Activated T-cell treated with anti-CD3 and anti-CD28 coated beads, Interleukin-2, amount 50 U/mL, for 4 hours (primary cell): ENCODE data around the gene MRTFA. TPM values are rescaled to one million over a fixed set of nuclear protein-coding genes. Genes with fewer than 3 reads are reported as not detected.

Experiments used
- ATAC-seq, 2 donors: fragments of 200-7000 bp; cut with Tn5 transposase; one replicate each; pipeline ENCODE4 v1.10.0; 2021
- DNase-seq: peaks from one replicate; pipeline ENCODE4 v3.0.0-alpha.2; 2020
- H3K27me3 Mint-ChIP-seq: one replicate; pipeline ENCODE4 v1.8.0; 2021; ENCODE audit warnings: low read depth, mixed read lengths
- H3K36me3 Mint-ChIP-seq: one replicate; pipeline ENCODE4 v1.8.0; 2022; ENCODE audit warnings: mixed read lengths; ENCODE audit not compliant: insufficient read depth
- H3K4me1 Mint-ChIP-seq: one replicate; pipeline ENCODE4 v1.8.0; 2021; ENCODE audit warnings: low read depth, mixed read lengths
- H3K4me3 Mint-ChIP-seq: one replicate; pipeline ENCODE4 v1.8.0; 2021; ENCODE audit warnings: mild to moderate bottlenecking, moderate library complexity, mixed read lengths
- H3K9me3 Mint-ChIP-seq: one replicate; pipeline ENCODE4 v1.8.0; 2021; ENCODE audit warnings: mixed read lengths
- total RNA-seq, 3 donors: library from RNA; stranded (reverse); gene quantifications; one replicate each; pipeline ENCODE4 v1.2.1, GENCODE V29; 2021

The MRTFA gene
- total RNA-seq, 3 donors from 2014 or later = 35.3 to 42.2 (median 38.2) TPM

DNA sequence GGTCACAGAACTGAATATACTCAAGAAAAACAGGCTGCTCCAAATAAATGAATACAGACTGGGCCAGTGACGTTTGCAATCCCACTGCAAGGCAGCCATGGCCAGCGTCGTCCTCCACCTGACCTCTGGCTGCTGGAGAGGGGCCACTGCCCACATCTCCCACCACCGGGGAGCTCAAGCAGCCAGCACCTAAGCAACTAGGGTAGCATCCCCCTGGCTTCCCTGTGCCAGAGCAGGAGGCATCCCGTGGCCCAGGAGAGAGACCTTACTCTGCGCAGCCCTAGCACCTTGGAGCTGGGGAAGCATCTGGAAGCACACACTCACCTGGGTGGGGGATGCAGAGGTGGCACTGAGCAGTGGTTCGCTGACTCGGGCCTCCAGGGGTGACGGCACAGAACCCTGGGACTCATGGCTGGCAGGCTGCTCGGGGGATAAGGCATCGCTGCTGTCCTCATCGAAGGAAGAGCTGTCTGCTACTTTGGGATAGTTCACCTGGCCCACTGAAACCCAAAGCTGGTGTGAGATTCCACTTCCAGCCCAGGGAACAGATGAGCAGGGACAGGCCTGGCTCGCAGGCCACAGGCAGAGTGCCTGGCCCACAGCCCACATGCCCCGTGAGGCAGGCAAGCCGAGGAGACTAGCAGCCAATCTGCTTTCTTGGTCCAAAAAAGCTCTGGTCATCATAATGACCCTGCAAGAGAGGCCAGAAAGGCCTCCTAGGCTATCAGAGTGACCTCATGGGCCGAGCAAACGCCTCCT, 212.5 kb downstream of the MRTFA start:
- H3K27me3 Mint-ChIP-seq = no peaks in the 10 kb centered on the region
- no peaks in the 10 kb centered on the region for H3K9me3 Mint-ChIP-seq
- H3K36me3 Mint-ChIP-seq = peaks cover 47% of the 10 kb centered on the region
- no peak for DNase-seq
- H3K4me1 Mint-ChIP-seq = peaks cover 6% of the 10 kb centered on the region
- no peak for ATAC-seq
- no peak overlapping the region for H3K4me3 Mint-ChIP-seq

DNA sequence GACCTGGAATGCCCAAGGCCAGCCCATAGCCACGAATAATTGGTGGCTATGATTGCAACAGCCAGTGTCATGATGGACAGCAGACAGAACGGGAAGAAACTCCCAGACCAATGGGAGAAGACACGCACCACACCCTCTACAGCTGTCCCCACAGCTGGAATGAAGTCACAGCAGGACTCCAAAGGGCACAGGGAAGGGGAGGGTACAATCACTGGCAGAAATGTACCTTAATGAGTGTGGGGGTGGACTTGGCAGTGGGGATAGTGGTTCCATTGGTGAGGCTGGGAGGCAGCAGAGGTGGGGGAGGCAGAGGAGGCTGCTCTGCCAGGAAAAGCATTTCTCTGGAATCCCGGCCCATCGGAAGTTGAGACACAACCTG, 213.2 kb downstream of the MRTFA start:
- DNase-seq (no peak), ATAC-seq (no peak)
- peaks cover 45% of the 10 kb centered on the region for H3K36me3 Mint-ChIP-seq
- no peaks in the 10 kb centered on the region for H3K27me3 Mint-ChIP-seq
- no peak overlapping the region for H3K4me3 Mint-ChIP-seq
- H3K9me3 Mint-ChIP-seq = no peaks in the 10 kb centered on the region
- H3K4me1 Mint-ChIP-seq = peaks cover 4% of the 10 kb centered on the region

GRCh38 chr22:40422558-40423309, 213.8 kb downstream of the MRTFA start:
- no peak overlapping the region for H3K4me3 Mint-ChIP-seq
- H3K9me3 Mint-ChIP-seq = no peaks in the 10 kb centered on the region
- peaks cover 44% of the 10 kb centered on the region for H3K36me3 Mint-ChIP-seq
- peaks cover 4% of the 10 kb centered on the region for H3K4me1 Mint-ChIP-seq
- DNase-seq (no peak), ATAC-seq (no peak)
- H3K27me3 Mint-ChIP-seq = no peaks in the 10 kb centered on the region

GRCh38 chr22:40421941-40422340, 214.6 kb downstream of the MRTFA start:
- H3K27me3 Mint-ChIP-seq = no peaks in the 10 kb centered on the region
- ATAC-seq = no peak
- H3K9me3 Mint-ChIP-seq = no peaks in the 10 kb centered on the region
- DNase-seq = no peak
- no peak overlapping the region for H3K4me3 Mint-ChIP-seq
- peaks cover 4% of the 10 kb centered on the region for H3K4me1 Mint-ChIP-seq
- peaks cover 36% of the 10 kb centered on the region for H3K36me3 Mint-ChIP-seq

DNA sequence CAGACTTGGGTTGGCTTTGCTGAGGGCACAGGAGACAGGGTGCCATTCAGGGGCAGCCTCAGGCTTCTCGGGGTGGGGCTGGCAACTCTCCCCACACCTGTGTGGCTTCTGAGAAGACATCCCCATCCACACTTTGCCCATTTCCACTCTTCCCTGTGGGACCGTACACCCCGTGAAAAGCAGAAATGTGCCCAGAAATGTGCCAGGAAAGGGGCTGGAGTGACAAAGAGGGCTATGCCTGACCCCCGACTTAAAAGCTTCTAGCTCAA, 215.5 kb downstream of the MRTFA start:
- no peak overlapping the region for H3K4me3 Mint-ChIP-seq
- DNase-seq (no peak), ATAC-seq (no peak)
- H3K36me3 Mint-ChIP-seq = peaks cover 31% of the 10 kb centered on the region
- peaks cover 7% of the 10 kb centered on the region for H3K4me1 Mint-ChIP-seq
- no peaks in the 10 kb centered on the region for H3K27me3 Mint-ChIP-seq
- H3K9me3 Mint-ChIP-seq = no peaks in the 10 kb centered on the region

DNA sequence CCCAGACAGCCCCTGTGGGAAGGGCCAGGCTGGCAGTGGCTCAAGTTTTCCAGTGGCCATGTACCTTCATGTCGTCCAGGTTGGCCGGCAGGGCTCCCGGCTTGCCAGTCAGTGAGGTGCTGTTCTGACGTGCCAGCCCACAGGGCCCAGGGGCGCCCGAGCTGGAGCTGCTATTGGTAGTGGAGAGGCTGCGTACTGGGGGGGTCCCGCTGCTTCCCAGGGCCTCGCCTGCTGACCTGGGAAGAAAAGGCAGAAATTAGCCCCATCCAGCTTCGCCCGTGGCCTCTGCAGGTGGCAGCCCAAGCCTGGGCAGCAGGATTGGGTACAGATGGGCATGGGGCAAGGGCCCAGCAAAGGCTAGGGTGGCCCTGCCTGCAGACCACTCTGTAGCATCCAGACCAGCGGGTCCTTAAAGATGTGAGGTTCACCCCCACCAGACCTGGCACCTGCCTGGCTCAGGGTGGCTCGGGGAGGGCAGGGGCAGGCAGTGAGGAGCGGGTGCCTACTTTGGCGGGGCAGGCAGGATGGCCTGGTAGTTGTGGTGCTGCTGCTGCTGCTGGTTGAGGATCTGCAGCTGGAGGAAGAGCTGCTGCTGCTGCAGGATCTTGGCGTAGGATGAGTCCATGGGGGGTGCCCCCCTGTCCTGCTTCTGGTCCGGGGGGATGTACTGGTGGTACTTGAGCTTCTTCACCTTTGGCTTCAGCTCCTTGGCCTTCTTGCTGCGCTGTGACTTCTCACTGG, 216.0 kb downstream of the MRTFA start:
- H3K4me3 Mint-ChIP-seq = no peak overlapping the region
- peaks cover 12% of the 10 kb centered on the region for H3K4me1 Mint-ChIP-seq
- no peak for DNase-seq
- peaks cover 31% of the 10 kb centered on the region for H3K36me3 Mint-ChIP-seq
- no peaks in the 10 kb centered on the region for H3K27me3 Mint-ChIP-seq
- H3K9me3 Mint-ChIP-seq = no peaks in the 10 kb centered on the region
- ATAC-seq = no peak

- peaks cover 27% of the 10 kb centered on the region for H3K36me3 Mint-ChIP-seq
- H3K4me1 Mint-ChIP-seq = peaks cover 20% of the 10 kb centered on the region
- H3K4me3 Mint-ChIP-seq = no peak overlapping the region
- DNase-seq (no peak), ATAC-seq (no peak)
- H3K9me3 Mint-ChIP-seq = no peaks in the 10 kb centered on the region
- H3K27me3 Mint-ChIP-seq = no peaks in the 10 kb centered on the region
Measured at GRCh38 chr22:40419718-40420117, 216.8 kb downstream of the MRTFA start.

GRCh38 chr22:40418366-40419201, 217.9 kb downstream of the MRTFA start:
- H3K27me3 Mint-ChIP-seq = no peaks in the 10 kb centered on the region
- ATAC-seq = peak; percentile 26 to 27

GRCh38 chr22:40417881-40418280, 218.6 kb downstream of the MRTFA start:
- DNase-seq (no peak), ATAC-seq (no peak)
- peaks cover 24% of the 10 kb centered on the region for H3K4me1 Mint-ChIP-seq
- no peak overlapping the region for H3K4me3 Mint-ChIP-seq
- no peaks in the 10 kb centered on the region for H3K27me3 Mint-ChIP-seq
- peaks cover 20% of the 10 kb centered on the region for H3K36me3 Mint-ChIP-seq
- no peaks in the 10 kb centered on the region for H3K9me3 Mint-ChIP-seq

More at GRCh38 chr22:40418366-40419201, 217.9 kb downstream of the MRTFA start:
- Mint-ChIP-seq H3K36me3 (peaks cover 26% of the 10 kb centered on the region), H3K4me3 (no peak overlapping the region), H3K4me1 (peaks cover 24% of the 10 kb centered on the region), H3K9me3 (no peaks in the 10 kb centered on the region)
- DNase-seq = no peak

DNA sequence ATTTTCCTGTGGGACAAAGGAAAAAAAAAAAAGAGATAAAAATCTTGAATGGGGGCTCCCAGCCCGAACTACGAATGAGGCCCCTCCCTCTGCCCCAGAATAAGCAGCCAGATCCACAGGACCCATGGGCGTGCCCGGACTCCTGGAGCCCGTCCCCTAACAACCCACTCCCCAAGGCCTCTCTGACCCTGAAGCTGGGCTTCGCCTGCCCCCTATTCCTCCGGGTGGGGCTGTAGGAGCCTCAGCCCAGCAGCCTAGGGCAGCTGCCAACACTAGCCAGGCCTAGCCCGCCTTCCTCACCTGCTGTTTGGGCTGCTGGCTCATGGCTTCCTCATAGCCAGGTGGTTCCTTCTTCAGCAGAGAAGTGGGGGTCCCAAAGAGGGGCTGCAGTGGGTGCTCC, 219.5 kb downstream of the MRTFA start:
- DNase-seq = no peak
- Mint-ChIP-seq H3K27me3 (no peaks in the 10 kb centered on the region), H3K36me3 (peaks cover 17% of the 10 kb centered on the region), H3K4me1 (peaks cover 28% of the 10 kb centered on the region), H3K9me3 (no peaks in the 10 kb centered on the region), H3K4me3 (no peak overlapping the region)
- ATAC-seq = no peak

DNA sequence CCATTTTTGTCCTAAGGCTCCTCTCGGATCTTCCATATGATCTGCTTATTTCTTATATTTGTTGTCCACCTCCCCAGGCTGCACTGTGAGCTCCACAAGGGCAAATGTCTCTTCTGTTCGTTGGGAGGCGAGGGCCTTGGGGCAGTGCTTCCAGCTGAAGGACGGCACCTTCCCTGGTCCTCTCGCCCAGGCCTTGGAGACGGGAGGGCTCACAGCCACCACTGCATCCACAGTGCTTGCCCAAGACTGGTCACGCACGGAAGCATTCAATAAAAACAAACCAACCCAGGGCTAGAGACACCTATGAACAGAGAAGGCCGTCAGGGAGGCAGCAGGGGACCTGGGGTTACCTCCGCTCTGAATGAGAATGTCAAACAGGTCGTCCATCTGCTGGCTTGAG, 219.9 kb downstream of the MRTFA start:
- Mint-ChIP-seq H3K4me3 (no peak overlapping the region), H3K27me3 (no peaks in the 10 kb centered on the region), H3K9me3 (no peaks in the 10 kb centered on the region), H3K4me1 (peaks cover 28% of the 10 kb centered on the region), H3K36me3 (peaks cover 18% of the 10 kb centered on the region)
- ATAC-seq (no peak), DNase-seq (no peak)

DNA sequence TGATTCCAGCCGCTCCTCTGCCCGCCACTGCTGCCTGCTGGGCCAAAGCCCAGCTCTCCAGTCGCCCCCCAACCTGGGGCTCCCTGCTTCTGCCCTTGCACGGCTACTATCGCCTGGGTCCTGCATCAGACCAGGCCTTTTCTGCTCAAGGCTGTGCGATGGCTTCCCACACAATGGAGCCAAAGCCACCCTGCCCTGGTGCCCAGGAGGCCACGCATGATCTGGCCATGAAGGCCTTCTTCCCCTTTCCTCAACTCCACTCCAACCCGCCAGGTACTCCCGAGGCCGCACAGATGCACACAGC, 220.3 kb downstream of the MRTFA start:
- no peak for DNase-seq

GRCh38 chr22:40415531-40416266, 220.8 kb downstream of the MRTFA start:
- Mint-ChIP-seq H3K4me1 (peaks cover 28% of the 10 kb centered on the region), H3K36me3 (peaks cover 17% of the 10 kb centered on the region), H3K27me3 (no peaks in the 10 kb centered on the region), H3K4me3 (peak overlapping the region; percentile 16), H3K9me3 (no peaks in the 10 kb centered on the region)
- ATAC-seq (peak in 1 of 2 donors; percentile 45), DNase-seq (no peak)

More for the DNA sequence above, 220.3 kb downstream of the MRTFA start:
- H3K4me1 Mint-ChIP-seq = peaks cover 28% of the 10 kb centered on the region
- H3K36me3 Mint-ChIP-seq = peaks cover 17% of the 10 kb centered on the region
- H3K9me3 Mint-ChIP-seq = no peaks in the 10 kb centered on the region
- H3K4me3 Mint-ChIP-seq = no peak overlapping the region
- ATAC-seq = no peak
- H3K27me3 Mint-ChIP-seq = no peaks in the 10 kb centered on the region
